ENCODE results near the gene SLC6A3.

DNA sequence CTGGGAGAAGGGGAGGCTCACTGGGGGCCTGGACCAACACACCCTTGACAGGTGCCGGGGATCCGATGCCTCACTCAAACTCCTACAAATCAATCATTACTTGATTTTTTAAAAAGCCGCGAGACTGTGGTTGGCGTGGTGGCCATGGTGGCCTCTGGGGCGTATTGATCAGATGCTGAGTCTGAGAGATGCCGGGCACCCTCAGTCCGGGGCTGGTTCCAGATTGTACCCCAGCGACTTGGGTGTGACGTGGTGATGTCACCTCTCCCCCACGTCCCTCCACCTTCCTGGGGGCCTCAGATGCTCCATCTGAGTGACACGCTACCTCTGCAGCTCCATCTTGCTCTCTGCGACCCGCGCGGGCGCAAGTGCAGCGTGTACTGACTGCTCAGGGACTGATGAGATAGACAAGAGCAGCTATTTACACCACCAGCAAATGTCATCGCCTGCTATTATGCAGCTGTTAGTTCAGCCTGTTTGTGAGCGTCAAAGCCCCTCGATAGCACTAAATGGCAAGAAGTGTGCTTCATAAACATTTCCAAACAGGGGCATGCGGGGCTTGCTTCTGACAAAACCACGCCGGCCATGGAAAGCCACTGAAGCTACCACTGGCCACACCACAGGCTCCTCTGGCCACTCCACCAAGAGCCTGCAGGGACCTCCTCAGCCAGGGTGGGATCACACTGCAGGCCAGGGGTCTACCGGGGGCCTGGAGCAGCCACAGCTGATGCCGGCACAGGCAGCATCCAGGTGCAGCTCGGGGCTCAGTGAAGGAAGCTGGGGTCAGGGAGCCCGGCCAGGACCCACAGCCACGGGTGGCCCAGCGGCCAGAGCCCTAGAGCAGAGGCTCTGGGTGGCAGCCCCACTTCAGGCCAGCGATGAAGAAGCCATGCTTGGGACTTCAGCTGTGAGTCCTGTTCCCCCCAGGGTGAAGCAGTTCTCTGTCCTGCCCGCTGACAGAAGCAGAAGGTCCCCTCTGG, 50.1 kb downstream of the SLC6A3 start:
- TF ChIP-seq, protein P1, sequence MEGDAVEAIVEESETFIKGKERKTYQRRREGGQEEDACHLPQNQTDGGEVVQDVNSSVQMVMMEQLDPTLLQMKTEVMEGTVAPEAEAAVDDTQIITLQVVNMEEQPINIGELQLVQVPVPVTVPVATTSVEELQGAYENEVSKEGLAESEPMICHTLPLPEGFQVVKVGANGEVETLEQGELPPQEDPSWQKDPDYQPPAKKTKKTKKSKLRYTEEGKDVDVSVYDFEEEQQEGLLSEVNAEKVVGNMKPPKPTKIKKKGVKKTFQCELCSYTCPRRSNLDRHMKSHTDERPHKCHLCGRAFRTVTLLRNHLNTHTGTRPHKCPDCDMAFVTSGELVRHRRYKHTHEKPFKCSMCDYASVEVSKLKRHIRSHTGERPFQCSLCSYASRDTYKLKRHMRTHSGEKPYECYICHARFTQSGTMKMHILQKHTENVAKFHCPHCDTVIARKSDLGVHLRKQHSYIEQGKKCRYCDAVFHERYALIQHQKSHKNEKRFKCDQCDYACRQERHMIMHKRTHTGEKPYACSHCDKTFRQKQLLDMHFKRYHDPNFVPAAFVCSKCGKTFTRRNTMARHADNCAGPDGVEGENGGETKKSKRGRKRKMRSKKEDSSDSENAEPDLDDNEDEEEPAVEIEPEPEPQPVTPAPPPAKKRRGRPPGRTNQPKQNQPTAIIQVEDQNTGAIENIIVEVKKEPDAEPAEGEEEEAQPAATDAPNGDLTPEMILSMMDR (IDR thresholded peaks at IDR 0.05 in 4 of 5, conservative IDR thresholded peaks at IDR 0.05 in 1 of 5): no peak
- no peak for TF ChIP-seq POLR2A (IDR thresholded peaks at IDR 0.05)
